Osteocyte (in vitro differentiated cells): Measurements from ENCODE around the gene YIPF3. TPM values are rescaled to one million over a fixed set of nuclear protein-coding genes. Genes with fewer than 3 reads are reported as not detected.
"Not testable (repeated sequence)": the region's sequence is repeated elsewhere in the genome, so short reads cannot be mapped to it uniquely, and the experiment has no call there.

ENCODE experiments used
- DNase-seq: peaks from one replicate; pipeline ENCODE4 v3.0.0; 2021; ENCODE audit warnings: mixed read lengths; ENCODE audit not compliant: unreplicated experiment; ENCODE audit errors: extremely low spot score
- H3K27ac Mint-ChIP-seq: one replicate; pipeline ENCODE4 v1.8.0; 2021; ENCODE audit warnings: mild to moderate bottlenecking, mixed read lengths; ENCODE audit not compliant: unreplicated experiment
- H3K27me3 Mint-ChIP-seq: one replicate; pipeline ENCODE4 v1.8.0; 2021; ENCODE audit warnings: mixed read lengths; ENCODE audit not compliant: unreplicated experiment
- H3K36me3 Mint-ChIP-seq: one replicate; pipeline ENCODE4 v1.8.0; 2021; ENCODE audit warnings: mixed read lengths; ENCODE audit not compliant: unreplicated experiment
- H3K4me1 Mint-ChIP-seq: one replicate; pipeline ENCODE4 v1.8.0; 2021; ENCODE audit warnings: mixed read lengths; ENCODE audit not compliant: unreplicated experiment
- H3K4me3 Mint-ChIP-seq: one replicate; pipeline ENCODE4 v1.8.0; 2021; ENCODE audit warnings: mild to moderate bottlenecking, moderate library complexity, mixed read lengths; ENCODE audit not compliant: unreplicated experiment
- H3K9me3 Mint-ChIP-seq: one replicate; pipeline ENCODE4 v1.8.0; 2021; ENCODE audit warnings: mixed read lengths; ENCODE audit not compliant: unreplicated experiment
- CTCF ChIP-seq: fragments of 200-600 bp; sonication (generic); IDR thresholded peaks from 2 replicates; pipeline ENCODE4 v1.5.0; 2021; ENCODE audit warnings: antibody characterized with exemption, mild to moderate bottlenecking, moderate library complexity
- total RNA-seq: library from RNA; stranded (reverse); gene quantifications from 2 replicates; pipeline ENCODE4 v1.2.1, GENCODE V29; 2021

Gene YIPF3
- total RNA-seq, 1 donor from 2014 or later, result 148 TPM

GRCh38 chr6:43468748-43469681 is 47.7 kb downstream of the YIPF3 start:
- no peaks in the 10 kb centered on the region for H3K9me3 Mint-ChIP-seq
- H3K27ac Mint-ChIP-seq, result no peak overlapping the region
- TF ChIP-seq CTCF, result no peak
- H3K4me3 Mint-ChIP-seq, result no peak overlapping the region
- no peaks in the 10 kb centered on the region for H3K4me1 Mint-ChIP-seq
- DNase-seq, result no peak
- H3K27me3 Mint-ChIP-seq, result peaks cover 14% of the 10 kb centered on the region
- H3K36me3 Mint-ChIP-seq, result no peaks in the 10 kb centered on the region

GRCh38 chr6:43468240-43468639 is 48.5 kb downstream of the YIPF3 start:
- no peak overlapping the region for H3K4me3 Mint-ChIP-seq
- TF ChIP-seq CTCF, result no peak
- H3K9me3 Mint-ChIP-seq, result no peaks in the 10 kb centered on the region

GRCh38 chr6:43467752-43468151 is 49.0 kb downstream of the YIPF3 start:
- Mint-ChIP-seq H3K9me3 (no peaks in the 10 kb centered on the region), H3K4me1 (no peaks in the 10 kb centered on the region), H3K4me3 (no peak overlapping the region), H3K27ac (no peak overlapping the region), H3K27me3 (peaks cover 18% of the 10 kb centered on the region), H3K36me3 (no peaks in the 10 kb centered on the region)
- no peak for DNase-seq
- TF ChIP-seq CTCF, result no peak

More at GRCh38 chr6:43468240-43468639, 48.5 kb downstream of the YIPF3 start:
- no peaks in the 10 kb centered on the region for H3K4me1 Mint-ChIP-seq
- DNase-seq, result no peak
- peaks cover 14% of the 10 kb centered on the region for H3K27me3 Mint-ChIP-seq
- H3K27ac Mint-ChIP-seq, result no peak overlapping the region
- H3K36me3 Mint-ChIP-seq, result no peaks in the 10 kb centered on the region

- not testable (repeated sequence) for H3K4me3 Mint-ChIP-seq, H3K36me3 Mint-ChIP-seq, H3K9me3 Mint-ChIP-seq, H3K27ac Mint-ChIP-seq, H3K4me1 Mint-ChIP-seq, DNase-seq
- peaks cover 22% of the 10 kb centered on the region for H3K27me3 Mint-ChIP-seq
Measured at GRCh38 chr6:43467265-43467664, 49.5 kb downstream of the YIPF3 start.

- H3K27ac Mint-ChIP-seq, result no peak overlapping the region
- H3K4me1 Mint-ChIP-seq, result no peaks in the 10 kb centered on the region
- no peak overlapping the region for H3K4me3 Mint-ChIP-seq
- no peaks in the 10 kb centered on the region for H3K9me3 Mint-ChIP-seq
- H3K36me3 Mint-ChIP-seq, result no peaks in the 10 kb centered on the region
- DNase-seq, result no peak
- no peak for TF ChIP-seq CTCF
- H3K27me3 Mint-ChIP-seq, result peaks cover 22% of the 10 kb centered on the region
Measured at GRCh38 chr6:43465948-43466347, 50.8 kb downstream of the YIPF3 start.
